GM19438 (cell line): Measurements from ENCODE around the gene DCUN1D4.

Experiments
- ATAC-seq: cut with Tn5 transposase; IDR thresholded peaks from one replicate; pipeline ENCODE4 v1.9.1; 2021; ENCODE audit warnings: low read depth; ENCODE audit not compliant: unreplicated experiment

The DCUN1D4 gene

GRCh38 chr4:51958199-51958968 lies 115.4 kb downstream of the DCUN1D4 start:
- no peak for ATAC-seq

GRCh38 chr4:51960486-51960885 lies 117.5 kb downstream of the DCUN1D4 start:
- no peak for ATAC-seq

- ATAC-seq, result no peak
These were observed 121.0 kb downstream of the DCUN1D4 start for GRCh38 chr4:51963841-51964517.

GRCh38 chr4:51965862-51966261 lies 122.9 kb downstream of the DCUN1D4 start:
- no peak for ATAC-seq
